ENCODE results near the gene SIK1. TPM values are rescaled to one million over a fixed set of nuclear protein-coding genes. Genes with fewer than 3 reads are reported as not detected.
"Not testable (repeated sequence)": the region's sequence is repeated elsewhere in the genome, so short reads cannot be mapped to it uniquely, and the experiment has no call there.

The SIK1 gene
- polyA plus RNA-seq, 1 donor (not counting 4 experiments of a cell fraction or from before 2014, with no cell fraction given): 49.6 TPM

- H3K4me1 ChIP-seq (ENCODE audit: control insufficient read depth, extremely low read depth, insufficient read depth, low read length); H2AFZ ChIP-seq (ENCODE audit: control insufficient read depth, low read length); H4K20me1 ChIP-seq (ENCODE audit: control insufficient read depth, extremely low read depth, insufficient read depth, low read length); H3K9me1 ChIP-seq (ENCODE audit: control insufficient read depth, extremely low read depth, insufficient read depth, low read length); DNase-seq (ENCODE audit: low read depth, low spot score); H3K27me3 ChIP-seq (ENCODE audit: control insufficient read depth, extremely low read depth, insufficient read depth, low read length); H3K4me3 ChIP-seq (ENCODE audit: control insufficient read depth in 2 of 3, extremely low read depth in 1 of 3, insufficient read depth in 2 of 3, low read depth in 1 of 3, low read length in 3 of 3); H3K9ac ChIP-seq (ENCODE audit: control insufficient read depth, extremely low read depth, insufficient read depth, low read length); dilution Hi-C loops (cut with MboI; ENCODE audit: extremely low pct_ligation_motif_present, low sequenced_read_pairs); H3K4me2 ChIP-seq (ENCODE audit: control insufficient read depth, extremely low read depth, insufficient read depth, low read depth, low read length); H3K79me2 ChIP-seq (ENCODE audit: control insufficient read depth, insufficient read depth, low read length); H3K27ac ChIP-seq (ENCODE audit: control insufficient read depth, insufficient read depth, low read length); H3K36me3 ChIP-seq (ENCODE audit: control insufficient read depth in 2 of 2, extremely low read depth in 1 of 2, insufficient read depth in 2 of 2, low read length in 2 of 2); H3K9me3 ChIP-seq (ENCODE audit: control insufficient read depth, low read depth, low read length): not testable (repeated sequence)
- peak; percentile 92 for FAIRE-seq
Observed at GRCh38 chr21:43451850-43452249, 24.9 kb upstream of the SIK1 start.

GRCh38 chr21:43450287-43450686, 23.4 kb upstream of the SIK1 start:
- H3K27me3 ChIP-seq (ENCODE audit: control insufficient read depth, extremely low read depth, insufficient read depth, low read length); H3K9me3 ChIP-seq (ENCODE audit: control insufficient read depth, low read depth, low read length); FAIRE-seq; H3K9me1 ChIP-seq (ENCODE audit: control insufficient read depth, extremely low read depth, insufficient read depth, low read length); H3K4me2 ChIP-seq (ENCODE audit: control insufficient read depth, extremely low read depth, insufficient read depth, low read depth, low read length); H3K36me3 ChIP-seq (ENCODE audit: control insufficient read depth in 2 of 2, extremely low read depth in 1 of 2, insufficient read depth in 2 of 2, low read length in 2 of 2); H2AFZ ChIP-seq (ENCODE audit: control insufficient read depth, low read length); H3K4me3 ChIP-seq (ENCODE audit: control insufficient read depth in 2 of 3, extremely low read depth in 1 of 3, insufficient read depth in 2 of 3, low read depth in 1 of 3, low read length in 3 of 3); DNase-seq (ENCODE audit: low read depth, low spot score); H4K20me1 ChIP-seq (ENCODE audit: control insufficient read depth, extremely low read depth, insufficient read depth, low read length); H3K27ac ChIP-seq (ENCODE audit: control insufficient read depth, insufficient read depth, low read length); H3K4me1 ChIP-seq (ENCODE audit: control insufficient read depth, extremely low read depth, insufficient read depth, low read length); H3K9ac ChIP-seq (ENCODE audit: control insufficient read depth, extremely low read depth, insufficient read depth, low read length); dilution Hi-C loops (cut with MboI; ENCODE audit: extremely low pct_ligation_motif_present, low sequenced_read_pairs); H3K79me2 ChIP-seq (ENCODE audit: control insufficient read depth, insufficient read depth, low read length): not testable (repeated sequence)

- DNase-seq (ENCODE audit: low read depth, low spot score); H4K20me1 ChIP-seq (ENCODE audit: control insufficient read depth, extremely low read depth, insufficient read depth, low read length); H3K4me1 ChIP-seq (ENCODE audit: control insufficient read depth, extremely low read depth, insufficient read depth, low read length); H3K27me3 ChIP-seq (ENCODE audit: control insufficient read depth, extremely low read depth, insufficient read depth, low read length); H3K9me3 ChIP-seq (ENCODE audit: control insufficient read depth, low read depth, low read length); FAIRE-seq; dilution Hi-C loops (cut with MboI; ENCODE audit: extremely low pct_ligation_motif_present, low sequenced_read_pairs); H3K4me2 ChIP-seq (ENCODE audit: control insufficient read depth, extremely low read depth, insufficient read depth, low read depth, low read length); H2AFZ ChIP-seq (ENCODE audit: control insufficient read depth, low read length); H3K79me2 ChIP-seq (ENCODE audit: control insufficient read depth, insufficient read depth, low read length); H3K36me3 ChIP-seq (ENCODE audit: control insufficient read depth in 2 of 2, extremely low read depth in 1 of 2, insufficient read depth in 2 of 2, low read length in 2 of 2); H3K9ac ChIP-seq (ENCODE audit: control insufficient read depth, extremely low read depth, insufficient read depth, low read length); H3K4me3 ChIP-seq (ENCODE audit: control insufficient read depth in 2 of 3, extremely low read depth in 1 of 3, insufficient read depth in 2 of 3, low read depth in 1 of 3, low read length in 3 of 3); H3K9me1 ChIP-seq (ENCODE audit: control insufficient read depth, extremely low read depth, insufficient read depth, low read length); H3K27ac ChIP-seq (ENCODE audit: control insufficient read depth, insufficient read depth, low read length): not testable (repeated sequence)
Observed at GRCh38 chr21:43447353-43447977, 20.5 kb upstream of the SIK1 start.

- H3K4me2 ChIP-seq (ENCODE audit: control insufficient read depth, extremely low read depth, insufficient read depth, low read depth, low read length); dilution Hi-C loops (cut with MboI; ENCODE audit: extremely low pct_ligation_motif_present, low sequenced_read_pairs); DNase-seq (ENCODE audit: low read depth, low spot score); H2AFZ ChIP-seq (ENCODE audit: control insufficient read depth, low read length); H3K9me1 ChIP-seq (ENCODE audit: control insufficient read depth, extremely low read depth, insufficient read depth, low read length); H4K20me1 ChIP-seq (ENCODE audit: control insufficient read depth, extremely low read depth, insufficient read depth, low read length); H3K36me3 ChIP-seq (ENCODE audit: control insufficient read depth in 2 of 2, extremely low read depth in 1 of 2, insufficient read depth in 2 of 2, low read length in 2 of 2); H3K79me2 ChIP-seq (ENCODE audit: control insufficient read depth, insufficient read depth, low read length); H3K27me3 ChIP-seq (ENCODE audit: control insufficient read depth, extremely low read depth, insufficient read depth, low read length); H3K9me3 ChIP-seq (ENCODE audit: control insufficient read depth, low read depth, low read length); H3K4me1 ChIP-seq (ENCODE audit: control insufficient read depth, extremely low read depth, insufficient read depth, low read length); H3K27ac ChIP-seq (ENCODE audit: control insufficient read depth, insufficient read depth, low read length); H3K4me3 ChIP-seq (ENCODE audit: control insufficient read depth in 2 of 3, extremely low read depth in 1 of 3, insufficient read depth in 2 of 3, low read depth in 1 of 3, low read length in 3 of 3); H3K9ac ChIP-seq (ENCODE audit: control insufficient read depth, extremely low read depth, insufficient read depth, low read length): not testable (repeated sequence)
- FAIRE-seq: peak; percentile 58
Observed at GRCh38 chr21:43446277-43446932, 19.5 kb upstream of the SIK1 start.

GRCh38 chr21:43444524-43444923, 17.6 kb upstream of the SIK1 start:
- dilution Hi-C loops (cut with MboI; ENCODE audit: extremely low pct_ligation_motif_present, low sequenced_read_pairs); H3K27ac ChIP-seq (ENCODE audit: control insufficient read depth, insufficient read depth, low read length); H3K9ac ChIP-seq (ENCODE audit: control insufficient read depth, extremely low read depth, insufficient read depth, low read length); H3K4me3 ChIP-seq (ENCODE audit: control insufficient read depth in 2 of 3, extremely low read depth in 1 of 3, insufficient read depth in 2 of 3, low read depth in 1 of 3, low read length in 3 of 3); FAIRE-seq; H3K79me2 ChIP-seq (ENCODE audit: control insufficient read depth, insufficient read depth, low read length); H3K4me1 ChIP-seq (ENCODE audit: control insufficient read depth, extremely low read depth, insufficient read depth, low read length); H3K27me3 ChIP-seq (ENCODE audit: control insufficient read depth, extremely low read depth, insufficient read depth, low read length); H3K9me3 ChIP-seq (ENCODE audit: control insufficient read depth, low read depth, low read length); H3K36me3 ChIP-seq (ENCODE audit: control insufficient read depth in 2 of 2, extremely low read depth in 1 of 2, insufficient read depth in 2 of 2, low read length in 2 of 2); H2AFZ ChIP-seq (ENCODE audit: control insufficient read depth, low read length); DNase-seq (ENCODE audit: low read depth, low spot score); H3K4me2 ChIP-seq (ENCODE audit: control insufficient read depth, extremely low read depth, insufficient read depth, low read depth, low read length); H3K9me1 ChIP-seq (ENCODE audit: control insufficient read depth, extremely low read depth, insufficient read depth, low read length); H4K20me1 ChIP-seq (ENCODE audit: control insufficient read depth, extremely low read depth, insufficient read depth, low read length): not testable (repeated sequence)
